ENCODE data around the gene ZBTB7A.

ZBTB7A gene

DNA sequence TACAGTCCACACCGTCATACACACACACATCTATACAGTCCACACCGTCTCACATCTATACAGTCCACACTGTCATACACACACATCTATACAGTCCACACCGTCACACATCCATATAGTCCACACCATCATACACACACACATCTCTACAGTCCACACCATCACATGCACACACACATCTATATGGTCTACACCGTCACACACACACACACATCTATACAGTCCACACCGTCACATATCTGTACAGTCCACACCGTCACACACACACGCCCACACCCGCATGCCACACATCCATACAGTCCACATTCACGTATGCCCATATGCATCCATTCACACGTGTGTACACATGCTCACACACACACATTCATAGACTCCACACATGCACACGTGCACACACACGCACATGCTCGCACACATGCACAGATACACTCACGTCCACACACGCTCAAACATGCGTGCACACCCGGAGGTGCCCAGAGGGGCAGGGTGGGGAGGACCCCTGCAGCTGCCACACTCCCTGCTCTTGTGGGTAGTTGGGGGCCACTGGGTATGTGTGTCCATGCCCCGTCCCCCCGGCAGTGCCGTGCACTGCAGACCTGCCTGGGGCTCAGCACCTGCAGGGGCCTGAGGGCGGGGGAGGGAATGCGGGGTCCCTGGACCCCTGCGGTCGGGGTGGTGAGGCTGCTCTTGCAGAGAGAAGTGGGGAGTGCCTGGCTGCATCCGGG is 30.0 kb downstream of the ZBTB7A start:
- DNase-seq (ENCODE audit: low read depth, low spot score), result no peak

DNA sequence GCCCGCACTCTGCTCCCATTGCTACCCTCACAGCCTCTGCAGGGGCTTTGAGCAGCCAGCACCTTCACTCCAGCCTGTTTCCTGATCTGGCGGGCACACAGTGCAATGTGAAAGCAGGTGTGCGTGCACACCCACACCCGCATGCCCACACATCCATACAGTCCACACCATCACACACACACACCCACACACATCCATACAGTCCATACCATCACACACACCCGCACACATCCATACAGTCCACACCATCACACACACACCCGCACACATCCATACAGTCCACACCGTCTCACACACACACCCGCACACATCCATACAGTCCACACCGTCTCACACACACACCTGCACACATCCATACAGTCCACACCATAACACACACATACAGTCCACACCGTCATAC is 31.1 kb downstream of the ZBTB7A start:
- no peak for DNase-seq (ENCODE audit: low read depth, low spot score)

DNA sequence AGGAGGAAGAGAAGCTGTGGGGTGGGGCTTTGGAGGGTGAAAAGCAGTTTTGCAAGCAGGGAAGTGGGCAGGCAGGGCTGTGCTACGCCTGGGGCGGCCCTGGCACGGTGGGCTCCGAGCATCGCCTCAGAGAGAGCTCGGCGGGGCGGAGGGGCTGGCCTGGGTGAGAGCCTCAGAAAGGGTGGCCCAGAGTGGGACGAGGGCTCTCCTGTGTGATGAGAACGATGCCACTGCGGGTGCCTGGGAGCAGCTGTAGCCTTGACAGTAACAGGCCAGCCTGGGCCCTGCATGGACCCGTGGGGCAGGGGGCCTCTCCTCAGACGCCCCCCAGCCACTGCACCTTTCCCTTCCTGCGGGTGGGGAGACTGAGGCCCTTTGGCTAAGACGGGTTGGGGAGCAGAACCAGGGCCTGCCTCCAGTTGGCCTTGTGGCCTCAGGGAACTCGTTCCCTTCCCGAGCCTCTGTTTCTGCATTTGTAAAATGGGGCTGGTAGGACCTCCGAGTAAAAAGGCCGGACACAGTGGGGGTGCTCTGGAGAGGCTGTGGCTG is 31.6 kb downstream of the ZBTB7A start:
- DNase-seq (ENCODE audit: low read depth, low spot score), result no peak

DNA sequence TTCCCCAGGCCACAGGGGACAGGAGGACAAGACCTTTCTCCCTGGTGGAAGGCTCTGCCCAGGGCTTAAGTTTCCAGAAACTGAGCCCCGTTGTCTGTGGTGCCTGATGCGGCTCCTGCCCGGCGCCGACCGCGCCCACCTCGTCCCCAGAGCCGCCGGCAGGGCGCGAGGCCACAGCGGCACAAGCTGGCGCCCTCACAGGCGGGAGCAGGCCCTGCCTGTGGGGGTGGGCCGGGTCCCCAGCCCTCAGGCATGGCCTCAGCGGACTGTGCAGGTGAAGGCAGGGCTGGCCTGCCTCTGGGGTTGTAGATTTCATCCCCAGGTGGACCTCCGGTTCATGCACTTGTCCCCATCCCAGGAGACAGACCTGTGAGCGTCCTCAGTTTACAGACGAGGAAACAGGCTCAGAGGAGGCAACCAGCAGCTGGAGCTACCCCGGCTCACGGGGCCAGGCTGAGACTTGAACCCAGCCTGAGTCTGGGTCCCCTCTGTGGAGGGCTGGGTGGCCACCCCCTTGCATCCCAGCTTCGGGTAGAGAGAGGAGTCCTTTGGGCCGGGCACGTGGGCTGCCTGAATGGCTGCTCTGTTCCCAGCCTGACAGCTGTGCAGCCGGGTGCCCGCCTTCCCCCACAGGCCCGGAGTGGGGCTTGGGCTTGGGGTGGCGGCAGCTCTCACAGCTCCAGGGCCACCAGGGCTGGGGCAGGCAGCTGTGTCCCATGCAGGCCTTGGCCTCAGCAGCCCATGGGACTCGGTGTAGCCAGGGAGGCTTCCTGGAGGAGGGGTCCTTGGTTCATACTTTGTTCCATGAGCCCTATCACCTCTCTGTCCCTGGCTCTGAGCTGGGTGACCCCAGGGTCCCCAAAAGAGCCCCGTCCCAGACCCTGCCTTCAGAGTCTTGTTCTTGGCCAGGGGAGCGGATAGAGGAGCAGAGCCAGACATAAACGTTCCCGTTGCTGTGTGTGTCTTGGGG is 32.4 kb downstream of the ZBTB7A start:
- no peak for DNase-seq (ENCODE audit: low read depth, low spot score)

DNA sequence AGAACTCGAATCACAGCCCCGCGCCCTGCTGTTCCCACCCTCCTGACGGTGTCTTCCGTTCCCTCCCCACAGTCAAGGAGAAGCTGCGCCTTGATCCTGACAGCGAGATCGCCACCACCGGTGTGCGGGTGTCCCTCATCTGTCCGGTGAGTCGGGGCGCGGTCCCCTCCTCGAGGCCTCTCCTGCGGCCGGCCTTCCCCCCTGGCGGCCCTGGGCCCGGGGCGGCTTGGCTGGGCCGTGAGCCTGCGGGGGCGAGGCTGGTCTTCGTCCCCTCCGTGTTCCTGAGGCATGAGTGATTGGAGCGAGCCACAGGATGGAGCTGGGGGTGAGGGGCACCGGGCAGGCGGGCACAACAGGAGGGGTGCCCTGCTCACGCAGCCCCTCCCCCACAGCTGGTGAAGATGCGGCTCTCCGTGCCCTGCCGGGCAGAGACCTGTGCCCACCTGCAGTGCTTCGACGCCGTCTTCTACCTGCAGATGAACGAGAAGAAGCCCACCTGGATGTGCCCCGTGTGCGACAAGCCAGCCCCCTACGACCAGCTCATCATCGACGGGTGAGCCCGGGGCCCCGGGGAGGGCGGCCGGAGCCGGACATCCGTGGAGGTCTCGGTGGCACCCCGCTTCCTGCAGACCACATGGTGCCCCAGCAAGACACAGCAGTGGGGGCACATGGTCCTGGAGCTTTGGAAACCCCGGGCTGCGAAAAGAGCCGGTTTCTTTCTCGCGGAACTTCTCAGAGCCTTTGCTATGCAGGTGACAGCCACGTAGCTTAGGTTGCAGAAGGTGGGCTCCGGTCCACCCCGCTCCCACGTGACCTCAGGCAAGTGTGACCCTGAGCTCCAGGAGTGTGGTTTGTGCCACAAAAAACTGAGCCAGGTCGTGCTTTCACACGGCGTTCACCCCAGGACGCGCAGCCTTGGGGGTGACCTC is 33.4 kb downstream of the ZBTB7A start:
- DNase-seq (ENCODE audit: low read depth, low spot score), result no peak

DNA sequence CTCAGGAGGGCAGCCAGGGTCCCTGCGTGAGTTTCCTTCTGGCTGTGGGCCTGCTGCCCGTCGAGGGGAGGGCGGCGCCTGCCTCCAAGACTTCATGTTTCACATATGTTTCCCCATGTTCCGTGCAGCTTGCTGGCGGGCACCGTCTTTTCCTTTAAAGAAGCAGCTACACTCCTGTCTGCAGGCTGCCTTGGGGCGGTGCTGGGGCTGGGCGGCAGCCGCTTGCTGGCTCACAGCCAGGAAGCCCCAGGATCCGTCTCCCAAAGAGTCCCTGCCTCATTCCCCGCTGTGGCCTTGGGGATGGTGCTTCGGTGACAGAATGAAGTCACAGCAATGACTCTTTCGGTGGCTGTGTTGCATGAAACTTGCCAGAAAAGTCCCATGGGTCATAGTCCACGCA is 34.3 kb downstream of the ZBTB7A start:
- no peak for DNase-seq (ENCODE audit: low read depth, low spot score)

DNA sequence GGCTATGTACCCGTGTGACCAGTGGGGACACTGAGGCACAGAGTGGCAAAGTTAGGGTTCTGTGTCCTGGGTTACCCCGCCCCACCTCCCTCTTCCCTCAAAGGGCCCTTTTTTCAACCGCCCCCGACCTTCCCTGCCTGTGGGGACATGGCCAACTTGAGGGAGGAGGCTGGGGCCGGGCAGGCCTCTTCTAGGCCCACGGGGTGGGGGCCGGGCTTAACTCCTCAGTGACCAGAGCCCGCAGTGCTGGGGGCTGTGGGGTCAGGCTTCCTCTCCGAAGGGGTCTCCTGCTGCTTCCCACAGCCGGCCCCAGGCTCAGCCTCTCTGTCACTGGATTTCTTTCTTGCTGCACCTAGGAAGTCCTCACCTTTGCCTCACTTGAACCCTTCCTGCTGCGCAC is 35.3 kb downstream of the ZBTB7A start:
- DNase-seq (ENCODE audit: low read depth, low spot score), result no peak

DNA sequence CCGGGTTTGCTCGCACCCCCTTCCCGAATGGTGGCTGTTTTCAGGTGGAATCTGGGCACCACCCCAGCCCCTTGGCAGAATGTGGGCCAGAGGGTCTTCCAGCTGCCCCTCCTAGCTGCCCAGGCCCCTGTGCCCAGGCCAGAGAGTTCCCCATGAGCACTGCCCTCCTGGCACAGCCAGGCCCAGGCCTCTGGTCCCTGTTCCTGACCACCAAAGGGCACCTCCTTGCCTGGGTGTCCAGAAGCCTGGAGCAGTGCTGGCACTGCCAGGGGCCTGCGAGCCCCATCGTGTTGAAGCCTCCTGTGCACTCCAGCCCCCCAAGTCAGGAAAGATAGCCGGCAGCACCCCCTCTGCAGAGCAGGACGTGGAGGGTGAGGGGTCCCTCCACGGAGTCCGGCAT is 35.7 kb downstream of the ZBTB7A start:
- DNase-seq (ENCODE audit: low read depth, low spot score), result no peak

DNA sequence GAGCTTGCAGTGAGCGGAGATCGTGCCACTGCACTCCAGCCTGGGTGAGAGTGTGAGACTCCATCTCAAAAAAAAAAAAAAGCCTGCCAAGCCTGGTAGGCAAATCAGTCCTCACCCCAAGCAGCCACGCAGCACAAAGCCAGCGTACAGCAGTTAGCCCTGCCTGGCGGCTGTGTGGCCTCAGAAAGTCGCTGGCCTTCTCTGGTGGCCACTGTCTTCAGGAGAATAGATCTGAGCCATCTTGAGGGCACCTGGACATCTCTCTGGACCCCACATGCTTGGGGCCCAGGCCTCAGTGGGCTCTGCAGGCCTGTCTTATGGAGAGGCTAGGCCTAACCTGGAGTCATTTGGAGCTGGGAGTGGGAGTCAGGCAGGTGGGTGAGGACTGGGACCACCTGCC is 36.1 kb downstream of the ZBTB7A start:
- DNase-seq (ENCODE audit: low read depth, low spot score), result no peak

DNA sequence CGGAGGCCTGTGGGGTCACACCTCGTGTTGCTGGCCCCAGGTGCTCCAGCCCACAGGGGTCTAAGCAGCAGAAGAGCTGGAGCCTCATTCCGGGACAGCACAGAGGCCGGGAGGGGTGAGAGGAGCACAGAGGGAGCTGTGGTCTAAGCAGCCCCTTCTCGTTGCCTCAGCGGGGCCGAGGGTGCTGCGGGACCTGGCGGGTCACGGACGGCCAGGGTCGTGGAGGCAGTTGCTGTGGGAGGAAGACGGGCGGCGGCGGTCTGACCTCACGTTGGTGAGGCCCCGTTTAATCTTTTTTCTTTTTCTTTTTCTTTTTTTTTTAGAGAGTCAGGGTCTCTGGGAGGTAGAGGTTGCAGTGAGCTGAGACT is 37.5 kb downstream of the ZBTB7A start:
- no peak for DNase-seq (ENCODE audit: low read depth, low spot score)

DNA sequence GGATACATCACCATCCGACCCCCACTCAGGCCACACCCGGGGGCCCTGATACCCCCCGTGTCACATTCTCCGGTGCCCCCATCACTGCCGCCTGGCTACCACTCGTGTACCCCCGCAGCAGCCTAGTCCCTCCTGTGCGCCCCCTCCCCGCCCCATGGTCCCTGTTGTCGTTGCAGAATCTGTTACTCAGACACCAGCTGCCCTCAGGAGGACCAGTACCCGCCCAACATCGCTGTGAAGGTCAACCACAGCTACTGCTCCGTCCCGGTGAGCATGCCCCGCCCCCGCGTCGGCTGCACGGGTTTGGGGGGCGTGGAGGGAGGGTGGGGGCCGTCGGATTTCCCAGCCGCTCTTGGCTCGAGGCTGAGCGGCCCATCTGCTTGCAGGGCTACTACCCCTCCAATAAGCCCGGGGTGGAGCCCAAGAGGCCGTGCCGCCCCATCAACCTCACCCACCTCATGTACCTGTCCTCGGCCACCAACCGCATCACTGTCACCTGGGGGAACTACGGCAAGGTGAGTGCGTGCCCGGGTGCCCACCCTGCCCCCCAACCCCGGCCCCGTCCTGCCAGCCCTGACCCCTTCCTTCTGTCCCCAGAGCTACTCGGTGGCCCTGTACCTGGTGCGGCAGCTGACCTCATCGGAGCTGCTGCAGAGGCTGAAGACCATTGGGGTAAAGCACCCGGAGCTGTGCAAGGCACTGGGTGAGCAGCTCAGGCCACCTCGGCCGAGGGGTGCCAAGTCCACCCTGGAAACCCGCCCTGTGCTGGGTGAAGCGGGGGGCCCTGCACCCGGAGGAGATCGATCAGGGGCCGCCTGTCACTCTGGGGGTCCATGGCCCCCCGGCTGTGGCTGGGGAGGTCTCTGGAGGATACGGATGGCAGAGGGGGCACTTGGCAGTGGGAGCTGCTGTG is 38.1 kb downstream of the ZBTB7A start:
- DNase-seq (ENCODE audit: low read depth, low spot score), result no peak

DNA sequence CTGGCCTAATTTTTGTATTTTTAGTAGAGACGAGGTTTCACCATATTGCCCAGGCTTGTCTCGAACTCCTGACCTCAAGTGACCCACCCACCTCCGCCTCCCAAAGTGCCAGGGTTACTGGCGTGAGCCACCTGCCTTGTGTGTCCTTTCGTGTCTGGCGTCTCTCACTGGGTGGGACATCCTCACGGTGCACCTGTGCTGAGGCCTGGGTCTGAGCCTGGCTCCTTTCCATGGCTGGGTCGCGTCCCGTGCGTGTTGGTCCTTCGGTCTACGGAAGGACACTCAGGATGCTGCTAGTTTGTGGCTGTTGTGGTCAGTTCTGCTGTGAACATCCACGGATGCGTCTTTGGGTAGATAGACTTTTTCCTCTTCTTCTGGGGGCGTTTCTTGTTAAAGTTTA is 39.6 kb downstream of the ZBTB7A start:
- DNase-seq (ENCODE audit: low read depth, low spot score), result no peak

DNA sequence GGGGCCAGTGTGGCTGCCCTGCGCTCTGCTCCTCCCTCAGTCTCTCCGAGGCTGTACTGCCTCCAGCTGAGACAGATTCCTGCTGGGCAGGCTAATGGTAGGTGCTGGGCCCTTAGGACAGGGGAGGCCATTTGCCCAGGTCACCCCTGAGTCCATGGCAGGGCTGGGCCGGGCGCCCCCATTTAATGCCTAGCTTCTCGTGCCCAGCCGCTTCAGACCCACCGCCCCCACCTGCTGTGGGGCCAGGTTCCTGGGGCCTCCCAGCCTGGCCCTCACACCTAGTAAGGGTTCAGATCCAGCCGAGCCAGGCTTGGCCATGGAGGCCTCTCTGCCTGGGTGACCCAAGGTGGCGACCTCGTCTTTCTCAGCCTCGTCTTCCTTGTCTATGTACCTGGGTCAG is 41.4 kb downstream of the ZBTB7A start:
- DNase-seq (ENCODE audit: low read depth, low spot score), result no peak

DNA sequence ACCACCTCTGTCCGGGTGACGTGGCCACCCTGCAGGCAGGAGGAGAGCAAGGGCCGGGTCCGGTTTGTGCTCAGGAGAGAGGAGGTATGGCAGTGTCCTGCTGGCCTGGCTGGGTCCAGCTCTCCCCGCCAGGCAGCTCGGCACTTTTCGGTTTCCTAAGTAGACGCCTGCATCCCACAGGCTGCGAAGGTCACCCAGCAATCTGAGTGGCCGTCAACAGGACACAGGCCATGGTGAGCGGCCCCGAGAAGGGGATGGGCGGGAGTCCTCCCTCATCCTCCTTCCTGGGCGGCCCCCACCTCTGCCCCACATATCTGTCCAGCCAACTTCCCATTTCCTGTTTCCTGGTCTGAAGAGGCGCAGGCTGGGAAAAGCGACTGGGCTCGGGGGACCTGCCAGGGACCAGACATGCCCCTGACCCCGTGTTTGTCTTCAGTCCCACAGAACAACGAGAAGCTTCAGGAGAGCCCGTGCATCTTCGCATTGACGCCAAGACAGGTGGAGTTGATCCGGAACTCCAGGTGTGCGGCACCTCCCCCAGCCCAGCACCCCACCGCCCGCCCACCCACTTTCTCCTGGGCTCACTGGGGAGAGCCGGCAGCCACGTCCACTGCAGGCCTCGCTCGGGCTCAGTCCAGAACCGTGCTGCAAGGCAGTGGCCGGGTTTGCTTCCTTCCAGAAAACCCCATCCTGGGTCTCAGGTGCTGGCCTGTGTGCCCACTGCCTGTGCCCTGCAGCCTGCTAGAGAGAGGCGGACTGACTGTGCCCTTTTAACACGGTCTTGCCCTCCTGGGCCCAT is 42.9 kb downstream of the ZBTB7A start:
- DNase-seq (ENCODE audit: low read depth, low spot score), result no peak

DNA sequence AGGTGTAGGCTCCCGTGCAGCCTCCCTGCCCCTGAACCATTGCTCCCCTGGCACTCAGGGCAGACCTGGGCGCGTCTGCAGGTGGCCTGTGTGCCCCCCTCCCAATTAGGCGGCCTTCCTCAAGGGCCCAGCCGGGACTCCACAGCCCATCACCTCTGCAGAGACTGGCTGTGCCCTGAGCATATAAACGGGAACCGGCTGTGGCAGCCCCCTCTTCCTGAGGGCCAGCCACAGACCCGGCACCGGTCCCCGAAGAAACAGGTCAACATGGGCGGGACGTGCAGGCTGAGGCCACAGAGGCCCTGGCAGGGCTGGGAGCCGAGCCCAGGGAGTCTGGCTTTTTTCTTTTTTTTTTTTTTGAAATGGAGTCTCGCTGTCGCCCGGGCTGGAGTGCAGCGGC is 47.1 kb downstream of the ZBTB7A start:
- no peak for DNase-seq (ENCODE audit: low read depth, low spot score)

DNA sequence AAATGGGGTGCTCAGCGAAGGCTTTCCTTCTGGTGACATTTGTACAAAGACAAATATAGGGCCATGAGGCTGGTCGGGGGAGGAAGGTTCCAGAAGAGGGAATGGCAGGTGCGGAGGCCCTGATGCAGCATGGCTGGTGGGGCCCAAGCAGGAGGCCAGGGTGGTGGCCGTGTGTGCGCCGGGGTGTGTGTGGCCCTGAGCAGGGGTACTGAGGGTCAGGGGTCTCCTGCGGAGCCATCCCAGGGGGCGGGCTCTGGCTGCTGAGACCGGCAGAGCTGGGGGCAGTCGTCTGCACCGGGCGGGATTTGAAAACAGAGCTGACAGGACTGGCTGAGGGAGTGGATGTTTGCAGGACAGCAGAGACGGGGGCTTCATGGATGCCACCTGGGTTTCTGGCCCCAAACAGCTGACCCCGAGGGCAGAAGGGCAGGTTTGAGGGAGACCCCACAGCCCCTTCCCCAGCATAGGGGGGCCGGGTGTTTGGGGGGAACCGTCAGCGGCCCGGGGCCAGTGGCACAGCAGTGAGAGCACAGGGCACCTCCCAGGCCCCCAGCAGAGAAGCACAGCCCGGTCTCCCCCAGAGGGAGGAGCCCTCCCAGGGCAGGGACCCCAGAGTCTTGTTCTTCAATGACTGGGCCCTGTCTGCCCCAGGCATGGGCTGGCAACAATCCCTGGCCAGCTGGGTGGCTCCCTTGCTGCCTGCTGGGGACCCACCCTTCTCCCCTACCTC is 47.8 kb downstream of the ZBTB7A start:
- DNase-seq (ENCODE audit: low read depth, low spot score), result no peak

DNA sequence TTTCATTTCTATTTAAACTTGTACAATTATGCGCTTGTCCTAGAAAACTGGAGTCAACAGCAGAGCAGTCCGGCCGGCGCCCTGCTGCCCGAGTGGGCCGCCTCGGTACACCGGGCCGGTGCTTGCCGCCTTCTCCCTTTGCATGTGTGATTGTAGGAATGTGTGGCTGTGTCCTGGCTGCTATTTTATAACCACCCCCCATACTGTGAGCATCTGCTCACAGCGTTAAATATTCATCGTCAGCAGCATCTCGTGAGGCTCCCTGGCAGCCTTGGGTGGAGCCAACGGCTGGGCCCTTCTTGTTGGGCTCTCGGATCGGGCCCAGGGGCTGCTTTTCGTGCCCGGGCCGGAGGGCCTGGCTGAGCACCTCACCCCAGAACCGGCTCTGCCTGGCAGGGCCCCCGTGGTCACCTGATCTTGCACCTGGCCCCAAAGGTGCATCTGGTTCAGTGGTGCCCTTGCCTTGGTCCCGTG is 48.5 kb downstream of the ZBTB7A start:
- no peak for DNase-seq (ENCODE audit: low read depth, low spot score)

DNA sequence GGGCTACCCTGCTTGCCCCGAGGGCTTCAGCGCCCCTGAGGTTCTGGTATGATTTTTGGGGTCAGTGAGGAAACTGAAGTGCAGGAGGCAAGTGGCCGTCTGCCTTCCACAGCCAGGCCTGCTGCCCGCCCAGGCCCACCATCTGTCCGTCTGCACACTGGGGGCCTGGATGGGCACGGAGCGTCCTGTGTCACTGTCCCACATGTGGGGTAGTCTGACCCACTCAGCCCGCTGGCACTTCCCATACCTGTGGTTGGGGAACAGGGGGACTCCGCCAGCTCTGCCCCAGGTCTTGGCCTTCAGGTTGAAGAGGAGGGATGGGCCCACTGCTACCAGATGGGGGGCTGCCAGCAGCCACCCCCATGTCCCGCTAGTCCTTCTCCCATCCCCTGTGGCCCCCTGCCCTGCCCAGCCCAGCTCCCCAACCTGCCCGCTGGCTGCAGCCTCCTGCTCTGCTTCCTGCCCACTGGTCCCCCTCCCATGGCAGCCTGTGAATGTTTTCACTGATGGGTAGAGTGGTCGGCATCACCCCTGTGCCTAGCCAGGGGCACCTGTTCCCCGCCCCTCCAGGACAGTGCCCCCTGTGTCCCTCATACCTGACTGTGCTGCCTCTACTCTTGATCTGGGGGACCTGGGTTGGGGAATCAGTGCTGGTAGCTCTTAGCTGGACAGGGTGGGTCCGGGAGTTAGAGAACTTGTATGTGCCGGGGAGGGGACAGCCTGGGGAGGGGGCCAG is 49.6 kb downstream of the ZBTB7A start:
- DNase-seq (ENCODE audit: low read depth, low spot score), result no peak

Measured in iPS DF 19.7 (cell line).